Fibroblast of skin of left quadriceps (primary cell): Measurements from ENCODE around the gene TAB2.
"Not testable (repeated sequence)": the region's sequence is repeated elsewhere in the genome, so short reads cannot be mapped to it uniquely, and the experiment has no call there.

Experiments
- DNase-seq, 2 experiments: peaks; one replicate each; pipeline ENCODE4 v3.0.0-alpha.2; 2013; ENCODE audit warnings: low read depth in 2 of 2

TAB2 gene

GRCh38 chr6:149444360-149445094 lies 127.0 kb downstream of the TAB2 start:
- DNase-seq = not testable (repeated sequence)

GRCh38 chr6:149445095-149445466 lies 127.6 kb downstream of the TAB2 start:
- DNase-seq = no peak

GRCh38 chr6:149445573-149445972 lies 128.1 kb downstream of the TAB2 start:
- DNase-seq = no peak

GRCh38 chr6:149446791-149447376 lies 129.4 kb downstream of the TAB2 start:
- DNase-seq = no peak

- DNase-seq = no peak
Observed at GRCh38 chr6:149448821-149449453, 131.4 kb downstream of the TAB2 start.

GRCh38 chr6:149449831-149450678 lies 132.5 kb downstream of the TAB2 start:
- no peak for DNase-seq

GRCh38 chr6:149450679-149451375 lies 133.3 kb downstream of the TAB2 start:
- no peak for DNase-seq

GRCh38 chr6:149451376-149452036 lies 134.0 kb downstream of the TAB2 start:
- DNase-seq = no peak

- no peak for DNase-seq
Observed at GRCh38 chr6:149452037-149452939, 134.8 kb downstream of the TAB2 start.

GRCh38 chr6:149453597-149454345 lies 136.3 kb downstream of the TAB2 start:
- DNase-seq = no peak

- DNase-seq = peak; percentile 63 to 69
Observed at GRCh38 chr6:149454346-149454848, 136.9 kb downstream of the TAB2 start.

- no peak for DNase-seq
Observed at GRCh38 chr6:149455031-149455732, 137.7 kb downstream of the TAB2 start.

- DNase-seq = no peak
Observed at GRCh38 chr6:149456311-149457021, 139.0 kb downstream of the TAB2 start.

GRCh38 chr6:149457316-149457884 lies 139.9 kb downstream of the TAB2 start:
- no peak for DNase-seq

GRCh38 chr6:149458196-149458595 lies 140.7 kb downstream of the TAB2 start:
- DNase-seq = no peak

- no peak for DNase-seq
Observed at GRCh38 chr6:149458806-149459205, 141.3 kb downstream of the TAB2 start.

- DNase-seq = no peak
Observed at GRCh38 chr6:149459761-149460160, 142.2 kb downstream of the TAB2 start.
